ENCODE results near the gene R3HDM2. TPM values are rescaled to one million over a fixed set of nuclear protein-coding genes. Genes with fewer than 3 reads are reported as not detected.

Gene R3HDM2
- total RNA-seq, 4 donors from 2014 or later: 43.4 to 97.6 (median 65.1) TPM

DNA sequence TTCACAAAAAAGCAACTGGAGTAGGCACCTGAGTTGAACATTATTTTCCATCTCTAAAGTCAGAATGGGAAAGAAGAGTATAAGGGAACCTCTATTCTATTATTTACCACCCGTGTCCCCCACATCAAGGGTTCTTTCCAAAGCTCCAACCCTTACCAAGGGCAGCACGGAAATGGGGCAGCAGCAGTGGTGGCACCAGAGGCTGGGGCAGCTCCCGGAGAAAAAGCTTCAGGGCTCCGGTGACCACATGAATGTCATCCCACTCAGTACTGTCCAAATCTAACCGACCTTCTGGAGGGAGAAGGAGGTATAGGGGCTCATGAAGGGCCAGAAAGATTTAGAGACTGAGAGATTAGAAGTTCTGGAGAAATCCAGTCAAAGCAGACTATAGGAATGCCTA lies 43.0 kb upstream of the R3HDM2 start:
- H3K27me3 ChIP-seq: peaks cover 43% of the 10 kb centered on the region
- no peaks in the 10 kb centered on the region for H3K9me3 ChIP-seq
- no peak overlapping the region for H3K4me3 ChIP-seq
- 81% methylated on average over 5 of the region's 5 CpGs for WGBS
- DNase-seq (ENCODE audit: low spot score in 2 of 2): no peak
- no peak overlapping the region for H3K27ac ChIP-seq
- H3K4me1 ChIP-seq: peaks cover 17% of the 10 kb centered on the region
- TF ChIP-seq POLR2AphosphoS5 (IDR thresholded peaks at IDR 0.05) (no peak), EP300 (IDR thresholded peaks at IDR 0.05) (no peak), CTCF (IDR thresholded peaks at IDR 0.05) (no peak), POLR2A (IDR thresholded peaks at IDR 0.05) (no peak)
- peaks cover 5% of the 10 kb centered on the region for H3K36me3 ChIP-seq

DNA sequence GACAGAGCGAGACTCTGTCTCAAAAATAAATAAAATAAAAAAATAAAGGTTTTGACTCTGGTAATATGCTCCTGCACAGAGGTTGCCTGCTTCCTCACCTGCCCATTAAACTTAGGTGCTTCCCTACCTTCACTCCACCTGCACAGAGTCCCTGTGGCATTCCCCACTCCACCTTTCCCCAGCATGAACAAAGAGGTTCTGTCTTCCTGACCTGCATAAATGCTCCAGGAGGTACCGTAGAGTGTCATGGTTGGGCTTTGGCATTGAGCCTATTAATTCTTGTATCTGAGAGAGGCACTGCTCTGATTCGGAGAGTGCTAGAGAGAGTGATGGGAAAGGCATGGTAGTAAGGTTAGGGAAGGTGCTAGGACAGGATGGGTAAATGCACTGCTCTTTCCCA lies 42.5 kb upstream of the R3HDM2 start:
- no peak for DNase-seq (ENCODE audit: low spot score in 2 of 2)
- H3K4me3 ChIP-seq: no peak overlapping the region
- TF ChIP-seq POLR2A (IDR thresholded peaks at IDR 0.05): no peak
- no peak for TF ChIP-seq POLR2AphosphoS5 (IDR thresholded peaks at IDR 0.05)
- no peak for TF ChIP-seq CTCF (IDR thresholded peaks at IDR 0.05)
- no peak for TF ChIP-seq EP300 (IDR thresholded peaks at IDR 0.05)
- no peaks in the 10 kb centered on the region for H3K9me3 ChIP-seq
- peaks cover 17% of the 10 kb centered on the region for H3K4me1 ChIP-seq
- H3K36me3 ChIP-seq: peaks cover 5% of the 10 kb centered on the region
- 51% methylated on average over 3 of the region's 3 CpGs for WGBS
- H3K27me3 ChIP-seq: peaks cover 43% of the 10 kb centered on the region
- H3K27ac ChIP-seq: no peak overlapping the region

GRCh38 chr12:57472391-57472790 lies 41.5 kb upstream of the R3HDM2 start:
- 85% methylated on average over 3 of the region's 3 CpGs for WGBS

GRCh38 chr12:57471661-57472060 lies 40.8 kb upstream of the R3HDM2 start:
- H3K36me3 ChIP-seq: peaks cover 5% of the 10 kb centered on the region
- DNase-seq (ENCODE audit: low spot score in 2 of 2): no peak
- H3K4me1 ChIP-seq: peaks cover 17% of the 10 kb centered on the region
- H3K9me3 ChIP-seq: no peaks in the 10 kb centered on the region
- H3K27me3 ChIP-seq: peaks cover 39% of the 10 kb centered on the region
- no peak overlapping the region for H3K27ac ChIP-seq
- TF ChIP-seq POLR2AphosphoS5 (IDR thresholded peaks at IDR 0.05) (no peak), CTCF (IDR thresholded peaks at IDR 0.05) (no peak), POLR2A (IDR thresholded peaks at IDR 0.05) (no peak), EP300 (IDR thresholded peaks at IDR 0.05) (no peak)
- no peak overlapping the region for H3K4me3 ChIP-seq
- WGBS: 84% methylated on average over 3 of the region's 3 CpGs

More at GRCh38 chr12:57472391-57472790, 41.5 kb upstream of the R3HDM2 start:
- Histone ChIP-seq H3K27ac (no peak overlapping the region), H3K36me3 (peaks cover 5% of the 10 kb centered on the region), H3K27me3 (peaks cover 42% of the 10 kb centered on the region), H3K4me3 (no peak overlapping the region), H3K4me1 (peaks cover 17% of the 10 kb centered on the region), H3K9me3 (no peaks in the 10 kb centered on the region)
- no peak for DNase-seq (ENCODE audit: low spot score in 2 of 2)
- TF ChIP-seq EP300 (IDR thresholded peaks at IDR 0.05): no peak

DNA sequence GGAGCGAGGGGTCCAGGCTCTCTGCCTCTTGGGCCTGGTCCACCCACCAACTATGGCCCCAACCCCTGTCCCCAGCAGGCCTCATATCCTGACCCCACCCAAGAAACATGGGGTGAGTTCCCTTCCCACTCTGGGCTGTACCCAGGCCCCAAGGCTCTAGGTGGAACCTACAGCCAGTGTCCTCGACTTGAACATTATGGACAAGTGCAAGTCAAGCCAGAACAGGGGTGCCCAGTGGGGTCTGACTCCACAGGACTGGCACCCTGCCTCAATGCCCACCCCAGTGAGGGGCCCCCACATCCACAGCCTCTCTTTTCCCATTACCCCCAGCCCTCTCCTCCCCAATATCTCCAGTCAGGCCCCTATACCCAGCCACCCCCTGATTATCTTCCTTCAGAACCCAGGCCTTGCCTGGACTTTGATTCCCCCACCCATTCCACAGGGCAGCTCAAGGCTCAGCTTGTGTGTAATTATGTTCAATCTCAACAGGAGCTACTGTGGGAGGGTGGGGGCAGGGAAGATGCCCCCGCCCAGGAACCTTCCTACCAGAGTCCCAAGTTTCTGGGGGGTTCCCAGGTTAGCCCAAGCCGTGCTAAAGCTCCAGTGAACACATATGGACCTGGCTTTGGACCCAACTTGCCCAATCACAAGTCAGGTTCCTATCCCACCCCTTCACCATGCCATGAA lies 40.3 kb upstream of the R3HDM2 start:
- H3K27ac ChIP-seq: no peak overlapping the region
- WGBS: 100% methylated on average over 3 of the region's 4 CpGs
- H3K9me3 ChIP-seq: no peaks in the 10 kb centered on the region
- DNase-seq (ENCODE audit: low spot score in 2 of 2): no peak
- H3K4me3 ChIP-seq: no peak overlapping the region
- H3K4me1 ChIP-seq: peaks cover 14% of the 10 kb centered on the region
- peaks cover 33% of the 10 kb centered on the region for H3K27me3 ChIP-seq
- TF ChIP-seq POLR2A (IDR thresholded peaks at IDR 0.05) (no peak), EP300 (IDR thresholded peaks at IDR 0.05) (no peak), CTCF (IDR thresholded peaks at IDR 0.05) (no peak), POLR2AphosphoS5 (IDR thresholded peaks at IDR 0.05) (no peak)
- H3K36me3 ChIP-seq: peaks cover 5% of the 10 kb centered on the region

All from suprapubic skin (tissue), 4 donors.